A549 (cell line): Measurements from ENCODE around the gene CSMD2. TPM values are rescaled to one million over a fixed set of nuclear protein-coding genes. Genes with fewer than 3 reads are reported as not detected.

Experiments
- ATAC-seq, 2 experiments: fragments of 200-7000 bp in 1 of 2; fragments of >200 bp in 1 of 2; cut with Nextera tagmentation in 1 of 2; cut with Tn5 transposase in 1 of 2; 3 replicates each; pipeline versions ENCODE4 v1.8.0 to v1.9.1; 2018 to 2020; ENCODE audit warnings: mild to moderate bottlenecking in 1 of 2, moderate library complexity in 1 of 2
- CTCF ChIA-PET: fragments of 300-600 bp; sonication (Branson Sonifier 250); formaldehyde crosslinking; extraction: SDS; loops from one replicate; lab custom pipeline; 2021; ENCODE audit warnings: antibody characterized with exemption, inconsistent platforms; lab: Yijun Ruan, JAX
- POLR2A ChIA-PET: fragments of 350-600 bp; formaldehyde crosslinking; extraction: SDS; loops from one replicate; lab custom pipeline; 2021; ENCODE audit warnings: antibody characterized with exemption, inconsistent platforms; lab: Yijun Ruan, JAX
- DNase-seq, 2 experiments: peaks; one replicate each; pipeline versions ENCODE4 v3.0.0 to v3.0.0-alpha.2; 2011 to 2016; ENCODE audit warnings: low read depth in 1 of 2, low spot score in 1 of 2
- FAIRE-seq: peaks from 2 replicates; lab custom pipeline; 2011; peaks lifted over from hg19 to GRCh38; lab: Jason Lieb, UNC
- H3K27ac ChIP-seq, 2 experiments: fragments of >200 bp; sonication (Bioruptor Twin); formaldehyde crosslinking; 3 replicates each; pipeline ENCODE4 v1.5.1; 2016 to 2017
- H3K4me1 ChIP-seq: fragments of >200 bp; sonication (Bioruptor Twin); formaldehyde crosslinking; 3 replicates; pipeline ENCODE4 v1.6.1; 2016
- H3K4me2 ChIP-seq: fragments of >200 bp; sonication (Bioruptor Twin); formaldehyde crosslinking; 3 replicates; pipeline ENCODE4 v1.6.1; 2016
- H3K4me3 ChIP-seq: fragments of >200 bp; sonication (Bioruptor Twin); formaldehyde crosslinking; 3 replicates; pipeline ENCODE4 v1.5.1; 2016
- H3K9me3 ChIP-seq: fragments of >200 bp; sonication (Bioruptor Twin); formaldehyde crosslinking; 3 replicates; pipeline ENCODE4 v1.6.1; 2016
- BCL3 ChIP-seq: fragments of >200 bp; sonication (Bioruptor Twin); formaldehyde crosslinking; IDR thresholded peaks from 3 replicates; pipeline ENCODE4 v1.6.1; 2016
- CEBPB ChIP-seq, 2 experiments: fragments of >200 bp in 1 of 2; sonication (Bioruptor Twin) in 1 of 2; formaldehyde crosslinking in 1 of 2; IDR thresholded peaks; 2 replicates each; pipeline ENCODE4 v1.6.1; 2012 to 2016
- CHD4 ChIP-seq: fragments of 200-600 bp; sonication (generic); IDR thresholded peaks from 2 replicates; pipeline ENCODE4 v1.6.1; 2016; ENCODE audit warnings: antibody characterized with exemption, mild to moderate bottlenecking, borderline replicate concordance
- E2F6 ChIP-seq: IDR thresholded peaks from 2 replicates; pipeline ENCODE4 v1.6.1; 2012; ENCODE audit warnings: low read depth, borderline replicate concordance
- EHMT2 ChIP-seq: fragments of 200-600 bp; sonication (generic); IDR thresholded peaks from 2 replicates; pipeline ENCODE4 v1.6.1; 2016; ENCODE audit warnings: antibody characterized with exemption, low read depth, mild to moderate bottlenecking, moderate library complexity
- ELK1 ChIP-seq: fragments of 150-350 bp; IDR thresholded peaks from 2 replicates; pipeline ENCODE4 v1.6.1; 2014; ENCODE audit warnings: low read depth, mild to moderate bottlenecking, low read length
- EP300 ChIP-seq, 2 experiments: fragments of >200 bp; sonication (Bioruptor Twin); formaldehyde crosslinking; IDR thresholded peaks; 2 replicates in 1 of 2; 3 replicates in 1 of 2; pipeline ENCODE4 v1.6.1; 2016 to 2017
- FOSB ChIP-seq: fragments of 250-450 bp; sonication (Bioruptor Pico); IDR thresholded peaks from 2 replicates; pipeline ENCODE4 v1.5.0; 2020; ENCODE audit warnings: mild to moderate bottlenecking, moderate library complexity
- HES2 ChIP-seq: fragments of >200 bp; sonication (Bioruptor Twin); formaldehyde crosslinking; IDR thresholded peaks from 2 replicates; pipeline ENCODE4 v1.6.1; 2016
- HEYL ChIP-seq: fragments of 250-450 bp; sonication (Bioruptor Pico); IDR thresholded peaks from 2 replicates; pipeline ENCODE4 v1.8.0; 2021; ENCODE audit warnings: mild to moderate bottlenecking, moderate library complexity
- HOXA7 ChIP-seq: fragments of 250-450 bp; sonication (Bioruptor Pico); IDR thresholded peaks from 2 replicates; pipeline ENCODE4 v1.5.0; 2020; ENCODE audit warnings: mild to moderate bottlenecking, moderate library complexity
- JUNB ChIP-seq: fragments of >200 bp; sonication (Bioruptor Twin); formaldehyde crosslinking; IDR thresholded peaks from 2 replicates; pipeline ENCODE4 v1.6.1; 2016
- MAFK ChIP-seq: fragments of 450-650 bp; IDR thresholded peaks from 2 replicates; pipeline ENCODE4 v1.6.1; 2014; ENCODE audit not compliant: partially characterized antibody
- MAX ChIP-seq: IDR thresholded peaks from 2 replicates; pipeline ENCODE4 v1.6.1; 2012
- MAZ ChIP-seq: fragments of 150-350 bp; IDR thresholded peaks from 2 replicates; pipeline ENCODE4 v1.6.1; 2014; ENCODE audit warnings: antibody characterized with exemption, low read depth, low read length, borderline replicate concordance
- MYC ChIP-seq: IDR thresholded peaks from 2 replicates; pipeline ENCODE4 v1.6.1; 2012; ENCODE audit warnings: mild to moderate bottlenecking, inconsistent platforms, low read length, improper control_type of control experiment, borderline replicate concordance
- NFE2L2 ChIP-seq: fragments of 150-350 bp; conservative IDR thresholded peaks from 2 replicates; pipeline ENCODE4 v1.6.1; 2014; ENCODE audit warnings: low read length
- NPAS2 ChIP-seq: fragments of 250-450 bp; sonication (Bioruptor Pico); IDR thresholded peaks from 2 replicates; pipeline ENCODE4 v1.8.0; 2022; ENCODE audit warnings: mild to moderate bottlenecking, moderate library complexity, borderline replicate concordance
- POLR2A ChIP-seq: IDR thresholded peaks from 2 replicates; pipeline ENCODE4 v1.6.1; 2012; ENCODE audit warnings: mild to moderate bottlenecking, low read length
- POLR2AphosphoS2 ChIP-seq: conservative IDR thresholded peaks from 2 replicates; pipeline ENCODE4 v1.6.1; 2012; ENCODE audit warnings: low read length, improper control_type of control experiment, inconsistent platforms
- RAD21 ChIP-seq, 2 experiments: fragments of >200 bp in 1 of 2; sonication (Bioruptor Twin) in 1 of 2; formaldehyde crosslinking in 1 of 2; IDR thresholded peaks in 1 of 2; conservative IDR thresholded peaks in 1 of 2; 2 replicates in 1 of 2; 3 replicates in 1 of 2; pipeline ENCODE4 v1.6.1; 2012 to 2018; ENCODE audit warnings: inconsistent platforms in 1 of 2
- REST ChIP-seq: fragments of 200-600 bp; sonication (generic); IDR thresholded peaks from 2 replicates; pipeline ENCODE4 v1.6.1; 2016; ENCODE audit warnings: antibody characterized with exemption, mild to moderate bottlenecking, moderate library complexity
- RFX5 ChIP-seq: fragments of 450-650 bp; IDR thresholded peaks from 2 replicates; pipeline ENCODE4 v1.7.1; 2014; ENCODE audit warnings: antibody characterized with exemption, mild to moderate bottlenecking, moderate library complexity
- RNF2 ChIP-seq: fragments of 200-600 bp; sonication (generic); IDR thresholded peaks from 2 replicates; pipeline ENCODE4 v1.6.1; 2016; ENCODE audit warnings: low read depth, mild to moderate bottlenecking, antibody characterized with exemption, moderate library complexity, borderline replicate concordance
- SMC3 ChIP-seq: fragments of >200 bp; sonication (Bioruptor Twin); formaldehyde crosslinking; IDR thresholded peaks from 3 replicates; pipeline ENCODE4 v1.6.1; 2018; ENCODE audit warnings: inconsistent platforms
- SREBF2 ChIP-seq: fragments of 450-650 bp; IDR thresholded peaks from 2 replicates; pipeline ENCODE4 v1.6.1; 2014; ENCODE audit warnings: mild to moderate bottlenecking, moderate library complexity
- TP53 ChIP-seq: fragments of 250-450 bp; sonication (Bioruptor Pico); IDR thresholded peaks from 2 replicates; pipeline ENCODE4 v1.5.0; 2021; ENCODE audit warnings: mild to moderate bottlenecking, moderate library complexity
- ZC3H11A ChIP-seq: fragments of 450-650 bp; IDR thresholded peaks from 2 replicates; pipeline ENCODE4 v1.6.1; 2014; ENCODE audit warnings: antibody characterized with exemption, mild to moderate bottlenecking
- ZFP36 ChIP-seq: fragments of 450-650 bp; IDR thresholded peaks from 2 replicates; pipeline ENCODE4 v1.6.1; 2014; ENCODE audit warnings: borderline replicate concordance; ENCODE audit not compliant: partially characterized antibody
- WGBS: methylation state at CpG from one replicate; pipeline ENCODE4 v1.1.6; 2017; ENCODE audit errors: missing lambda C conversion rate; 5-methylcytosine and 5-hydroxymethylcytosine counted together
- polyA plus RNA-seq, 4 experiments: library from polyadenylated mRNA; depleted of rRNA in 3 of 4; stranded (reverse); fragments of >200 nt; fragmentation: RNase III in 1 of 4; extraction: RNeasy Plus Mini Kit Qiagen cat#74134 plus additional on column Dnase treatment in 1 of 4; gene quantifications; 2 replicates in 3 of 4; 3 replicates in 1 of 4; pipeline ENCODE4 v1.2.3, GENCODE V29; 2011 to 2017

Gene CSMD2
- polyA plus RNA-seq, 2 of the 4 experiments (the other 2 are of a cell fraction), result not detected

- DNase-seq, result no peak
- ChIA-PET POLR2A (no interaction called here), CTCF (interaction anchor here (0.6 kb wide), 1 partner anchor 865 kb away, joined by 3 read pairs; no protein-coding TSS in a partner anchor)
- no peak overlapping the region for H3K4me3 ChIP-seq
- no peak overlapping the region for H3K27ac ChIP-seq
- ATAC-seq, result no peak
- TF ChIP-seq SMC3 (no peak), RNF2 (no peak), HEYL (CRISPR knock-in tag) (no peak), HES2 (no peak), HOXA7 (CRISPR knock-in tag) (no peak), MAX (no peak), RAD21 (conservative IDR thresholded peaks at IDR 0.05 in 1 of 2, IDR thresholded peaks at IDR 0.05 in 1 of 2) (no peak), MAFK (no peak), CHD4 (no peak), NFE2L2 (no peak), EP300 (IDR thresholded peaks at IDR 0.05) (no peak)
- 23% methylated on average over 4 of the region's 4 CpGs for WGBS
- H3K4me1 ChIP-seq, result no peaks in the 10 kb centered on the region
- H3K4me2 ChIP-seq, result no peak overlapping the region
- no peaks in the 10 kb centered on the region for H3K9me3 ChIP-seq
- FAIRE-seq, result no peak
Observed at GRCh38 chr1:33562563-33562962, 602.5 kb downstream of the CSMD2 start.

- no peak for DNase-seq
- ATAC-seq, result no peak
- Histone ChIP-seq H3K4me1 (no peaks in the 10 kb centered on the region), H3K4me3 (no peak overlapping the region), H3K9me3 (no peaks in the 10 kb centered on the region), H3K27ac (no peak overlapping the region), H3K4me2 (no peak overlapping the region)
- WGBS, result 21% methylated on average over 9 of the region's 9 CpGs
- ChIA-PET CTCF (no interaction called here), POLR2A (no interaction called here)
- no peak for FAIRE-seq
- TF ChIP-seq MYC (no peak), POLR2A (no peak), BCL3 (no peak), SREBF2 (no peak), TP53 (no peak), MAX (no peak), HES2 (no peak), E2F6 (no peak), EHMT2 (no peak), ZC3H11A (no peak), HOXA7 (CRISPR knock-in tag) (no peak), JUNB (no peak), RFX5 (no peak), MAZ (no peak), RNF2 (no peak), ZFP36 (no peak)
Observed at GRCh38 chr1:33561576-33561975, 603.5 kb downstream of the CSMD2 start.

- H3K9me3 ChIP-seq, result no peaks in the 10 kb centered on the region
- ATAC-seq (no peak), DNase-seq (no peak), FAIRE-seq (no peak)
- 8% methylated on average over 3 of the region's 3 CpGs for WGBS
- no peaks in the 10 kb centered on the region for H3K4me1 ChIP-seq
- H3K4me3 ChIP-seq, result no peak overlapping the region
- no peak overlapping the region for H3K27ac ChIP-seq
- ChIA-PET CTCF (no interaction called here), POLR2A (no interaction called here)
- H3K4me2 ChIP-seq, result no peak overlapping the region
- no peak for TF ChIP-seq HEYL (CRISPR knock-in tag)
- TF ChIP-seq NPAS2, result no peak
- TF ChIP-seq CEBPB (IDR thresholded peaks at IDR 0.05), result no peak
- no peak for TF ChIP-seq SMC3
- no peak for TF ChIP-seq POLR2AphosphoS2
- no peak for TF ChIP-seq FOSB (CRISPR knock-in tag)
- no peak for TF ChIP-seq ELK1
- TF ChIP-seq REST, result no peak
- TF ChIP-seq TP53, result no peak
Observed at GRCh38 chr1:33560680-33561079, 604.4 kb downstream of the CSMD2 start.
